Ascending aorta (tissue), 2 donors: ENCODE results near the gene LARP4. TPM values are rescaled to one million over a fixed set of nuclear protein-coding genes. Genes with fewer than 3 reads are reported as not detected.
"Not testable (repeated sequence)": the region's sequence is repeated elsewhere in the genome, so short reads cannot be mapped to it uniquely, and the experiment has no call there.

Experiments used
- DNase-seq, 2 donors: peaks; one replicate each; pipeline ENCODE4 v3.0.0-alpha.2; 2019; ENCODE audit warnings: low spot score in 2 of 2
- H3K27ac ChIP-seq, 2 donors: fragments of 200-600 bp; sonication (generic); one replicate each; pipeline ENCODE4 v1.5.1; 2016 to 2017; ENCODE audit warnings: mild to moderate bottlenecking in 1 of 2
- H3K27me3 ChIP-seq: fragments of 200-600 bp; sonication (generic); one replicate; pipeline ENCODE4 v1.5.1; 2017
- H3K36me3 ChIP-seq, 2 donors: fragments of 200-600 bp; sonication (generic); one replicate each; pipeline ENCODE4 v1.5.1; 2016
- H3K4me1 ChIP-seq, 2 donors: fragments of 200-600 bp; sonication (generic); one replicate each; pipeline ENCODE4 v1.5.1; 2016 to 2017; ENCODE audit warnings: mild to moderate bottlenecking in 1 of 2
- H3K4me3 ChIP-seq, 2 donors: fragments of 200-600 bp; sonication (generic); one replicate each; pipeline ENCODE4 v1.5.1; 2016 to 2017; ENCODE audit warnings: mild to moderate bottlenecking in 1 of 2
- H3K9me3 ChIP-seq, 2 donors: fragments of 200-600 bp; sonication (generic); one replicate each; pipeline ENCODE4 v1.5.1; 2016
- intact Hi-C: fragments of 100-400 bp; cut with DNase I; formaldehyde crosslinking; loops from one replicate; pipeline ENCODE4 v1.15.1; 2023
- total RNA-seq: library from RNA; depleted of rRNA; stranded (reverse); fragments of >200 nt; gene quantifications from one replicate; pipeline ENCODE4 v1.1.0, GENCODE V29; 2016
- TF ChIP-seq, protein P1 (sequence below), 3 experiments: fragments of 200-600 bp in 2 of 3; fragments of 450-650 bp in 1 of 3; sonication (generic) in 2 of 3; IDR thresholded peaks; one replicate each; pipeline ENCODE4 v1.5.1; 2016 to 2019; ENCODE audit warnings: antibody characterized with exemption in 3 of 3, mild to moderate bottlenecking in 1 of 3, moderate library complexity in 1 of 3

The LARP4 gene
- total RNA-seq, 1 donor from 2014 or later, result 45.7 TPM

DNA sequence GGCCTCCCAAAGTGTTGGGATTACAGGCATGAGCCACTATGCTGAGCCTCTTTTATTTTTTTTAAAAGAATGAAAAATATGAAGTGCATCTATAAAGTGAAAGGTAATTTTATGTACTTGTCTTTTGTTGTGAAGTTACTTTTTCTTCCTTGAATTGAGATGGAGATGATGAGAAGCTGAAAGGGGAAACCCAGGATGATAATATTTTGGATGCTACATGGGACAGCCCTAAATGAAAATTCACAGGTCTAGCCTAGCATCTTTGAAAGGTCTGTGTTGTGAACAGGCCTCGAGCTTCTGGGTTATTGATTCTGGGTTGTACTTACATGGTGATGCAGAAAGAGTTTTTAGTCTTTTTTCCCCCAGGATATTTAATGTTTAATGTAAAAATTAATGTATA, 118.7 kb downstream of the LARP4 start:
- intact Hi-C loops, result no loop called here
- no peak for DNase-seq
- H3K27me3 ChIP-seq, result no peaks in the 10 kb centered on the region
- TF ChIP-seq, protein P1, sequence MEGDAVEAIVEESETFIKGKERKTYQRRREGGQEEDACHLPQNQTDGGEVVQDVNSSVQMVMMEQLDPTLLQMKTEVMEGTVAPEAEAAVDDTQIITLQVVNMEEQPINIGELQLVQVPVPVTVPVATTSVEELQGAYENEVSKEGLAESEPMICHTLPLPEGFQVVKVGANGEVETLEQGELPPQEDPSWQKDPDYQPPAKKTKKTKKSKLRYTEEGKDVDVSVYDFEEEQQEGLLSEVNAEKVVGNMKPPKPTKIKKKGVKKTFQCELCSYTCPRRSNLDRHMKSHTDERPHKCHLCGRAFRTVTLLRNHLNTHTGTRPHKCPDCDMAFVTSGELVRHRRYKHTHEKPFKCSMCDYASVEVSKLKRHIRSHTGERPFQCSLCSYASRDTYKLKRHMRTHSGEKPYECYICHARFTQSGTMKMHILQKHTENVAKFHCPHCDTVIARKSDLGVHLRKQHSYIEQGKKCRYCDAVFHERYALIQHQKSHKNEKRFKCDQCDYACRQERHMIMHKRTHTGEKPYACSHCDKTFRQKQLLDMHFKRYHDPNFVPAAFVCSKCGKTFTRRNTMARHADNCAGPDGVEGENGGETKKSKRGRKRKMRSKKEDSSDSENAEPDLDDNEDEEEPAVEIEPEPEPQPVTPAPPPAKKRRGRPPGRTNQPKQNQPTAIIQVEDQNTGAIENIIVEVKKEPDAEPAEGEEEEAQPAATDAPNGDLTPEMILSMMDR (IDR thresholded peaks at IDR 0.05), result no peak
- H3K36me3 ChIP-seq, result no peaks in the 10 kb centered on the region
- no peak overlapping the region for H3K4me3 ChIP-seq
- no peak overlapping the region for H3K27ac ChIP-seq
- H3K4me1 ChIP-seq, result peaks cover 0 to 4% of the 10 kb centered on the region in 2 donors
- no peaks in the 10 kb centered on the region for H3K9me3 ChIP-seq

DNA sequence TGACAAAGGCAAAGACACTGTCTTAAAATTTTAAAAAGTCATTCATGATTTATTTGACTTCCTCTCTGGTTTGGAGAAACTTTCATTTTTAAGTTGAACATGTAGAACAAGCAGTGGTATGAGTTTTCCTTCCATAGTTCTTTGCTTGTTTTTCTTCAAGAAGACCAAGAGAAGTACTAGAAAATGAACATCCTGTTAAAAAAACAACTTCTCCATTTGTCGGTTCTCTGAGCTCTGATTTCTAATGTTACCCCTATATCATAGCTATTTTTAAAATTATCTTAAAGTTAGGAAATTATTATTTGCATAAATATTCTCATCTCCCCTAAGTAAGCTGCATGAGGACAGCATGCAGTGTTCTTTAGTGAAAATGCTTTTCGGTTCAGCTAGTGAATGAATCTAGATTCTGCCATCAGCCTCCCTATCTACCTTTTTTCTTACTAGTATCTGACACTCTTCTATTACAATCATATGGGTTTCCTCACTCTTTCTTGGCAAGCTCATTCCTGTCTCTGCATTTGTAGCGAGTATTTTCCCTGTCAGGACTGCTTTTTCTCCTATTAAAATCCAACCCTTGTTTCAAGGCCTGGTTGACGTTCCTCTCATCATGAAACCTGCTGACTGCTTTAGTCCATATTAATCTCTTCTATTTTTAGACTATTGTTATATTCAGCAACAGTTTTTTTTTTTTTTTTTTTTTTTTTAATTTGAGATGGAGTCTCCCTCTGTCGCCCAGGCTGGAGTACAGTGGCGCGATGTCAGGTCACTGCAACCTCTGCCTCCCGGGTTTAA, 119.9 kb downstream of the LARP4 start:
- Histone ChIP-seq H3K27me3 (no peaks in the 10 kb centered on the region), H3K27ac (peak overlapping the region; percentile 38 to 49), H3K9me3 (no peaks in the 10 kb centered on the region), H3K36me3 (no peaks in the 10 kb centered on the region), H3K4me3 (no peak overlapping the region), H3K4me1 (peaks cover 0 to 4% of the 10 kb centered on the region in 2 donors)
- intact Hi-C loops, result no loop called here
- TF ChIP-seq, protein P1 (IDR thresholded peaks at IDR 0.05), result no peak
- no peak for DNase-seq

DNA sequence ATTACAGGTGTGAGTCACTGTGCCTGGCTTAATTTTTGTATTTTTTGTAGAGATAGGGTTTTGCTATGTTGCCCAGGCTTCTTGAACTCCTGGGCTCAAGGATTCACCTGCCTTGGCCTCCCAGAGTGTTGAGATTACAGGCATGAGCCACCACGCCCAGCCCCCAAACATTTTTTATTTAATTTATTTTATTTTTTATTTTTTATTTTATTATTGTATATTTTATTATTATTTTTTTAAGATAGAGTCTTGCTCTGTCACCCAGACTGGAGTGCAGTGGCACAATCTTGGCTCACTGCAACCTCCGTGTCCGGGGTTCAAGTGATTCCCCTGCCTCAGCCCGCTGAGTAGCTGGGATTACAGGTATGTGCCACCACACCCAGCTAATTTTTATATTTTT, 121.1 kb downstream of the LARP4 start:
- intact Hi-C loops, H3K9me3 ChIP-seq, H3K27me3 ChIP-seq, H3K36me3 ChIP-seq, H3K27ac ChIP-seq, H3K4me3 ChIP-seq, DNase-seq, H3K4me1 ChIP-seq: not testable (repeated sequence)

DNA sequence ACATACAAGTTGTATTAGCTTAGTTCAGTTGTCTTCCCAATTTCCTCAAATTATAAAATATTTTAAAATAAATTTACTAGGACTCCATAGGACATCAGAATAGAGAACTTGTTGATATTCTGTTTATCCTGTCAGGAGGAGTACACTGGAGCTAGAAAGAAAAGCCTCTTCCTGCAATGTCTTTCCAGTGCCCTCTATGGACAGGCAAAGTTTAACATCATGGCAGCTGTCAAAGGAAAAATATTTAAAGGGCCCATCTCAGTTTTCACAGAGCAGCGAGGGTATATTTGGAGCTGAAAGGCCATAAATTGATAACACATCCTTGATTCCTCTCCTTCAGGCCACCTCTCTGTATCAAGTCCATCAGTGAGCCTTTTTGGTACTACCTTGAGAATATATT, 123.1 kb downstream of the LARP4 start:
- intact Hi-C loops, result no loop called here
- no peaks in the 10 kb centered on the region for H3K36me3 ChIP-seq
- no peaks in the 10 kb centered on the region for H3K9me3 ChIP-seq
- no peaks in the 10 kb centered on the region for H3K4me1 ChIP-seq
- no peaks in the 10 kb centered on the region for H3K27me3 ChIP-seq
- TF ChIP-seq, protein P1 (IDR thresholded peaks at IDR 0.05), result no peak
- H3K27ac ChIP-seq, result no peak overlapping the region
- no peak overlapping the region for H3K4me3 ChIP-seq
- DNase-seq, result no peak

DNA sequence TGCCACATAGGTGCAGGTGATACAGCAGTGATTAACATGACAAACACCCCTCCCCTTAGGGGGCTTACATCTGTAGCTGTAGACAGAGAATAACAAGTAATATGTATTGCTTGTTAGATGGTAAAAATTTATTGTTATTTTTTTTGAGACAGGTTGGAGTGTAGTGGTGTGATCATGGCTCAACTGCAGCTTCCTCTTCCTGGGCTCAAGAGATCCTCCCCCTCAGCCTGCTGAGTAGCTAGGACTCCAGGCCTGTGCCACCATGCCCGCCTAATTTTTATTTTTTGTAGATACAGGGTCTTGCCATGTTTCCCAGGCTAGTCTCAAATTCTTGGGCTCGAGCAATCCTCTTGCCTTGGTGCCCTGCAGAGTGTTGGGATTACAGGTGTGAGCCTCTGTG, 123.9 kb downstream of the LARP4 start:
- Histone ChIP-seq H3K27ac (no peak overlapping the region), H3K4me1 (no peaks in the 10 kb centered on the region), H3K4me3 (no peak overlapping the region), H3K36me3 (no peaks in the 10 kb centered on the region), H3K27me3 (no peaks in the 10 kb centered on the region), H3K9me3 (no peaks in the 10 kb centered on the region)
- TF ChIP-seq, protein P1 (IDR thresholded peaks at IDR 0.05), result no peak
- intact Hi-C loops, result no loop called here
- no peak for DNase-seq

DNA sequence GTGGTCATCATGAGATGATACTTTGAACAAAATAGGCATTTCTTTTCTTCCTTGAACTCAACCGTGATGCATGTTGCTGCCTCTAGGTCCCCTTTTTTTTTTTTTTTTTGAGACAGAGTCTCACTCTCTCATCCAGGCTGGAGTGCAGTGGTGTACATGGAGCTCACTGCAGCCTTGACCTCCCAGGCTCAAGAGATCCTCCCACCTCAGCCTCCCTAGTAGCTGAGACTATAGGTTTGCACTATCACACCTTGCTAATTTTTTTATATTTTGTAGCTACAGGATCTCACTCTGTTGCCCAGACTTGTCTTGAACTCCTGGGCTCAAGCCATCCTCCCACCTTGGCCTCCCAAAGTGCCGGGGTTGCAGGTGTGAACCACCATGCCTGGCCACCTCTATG, 124.7 kb downstream of the LARP4 start:
- no peak overlapping the region for H3K4me3 ChIP-seq
- no peak overlapping the region for H3K27ac ChIP-seq
- no peaks in the 10 kb centered on the region for H3K4me1 ChIP-seq
- DNase-seq, result no peak
- no peaks in the 10 kb centered on the region for H3K9me3 ChIP-seq
- H3K27me3 ChIP-seq, result no peaks in the 10 kb centered on the region
- TF ChIP-seq, protein P1 (IDR thresholded peaks at IDR 0.05), result no peak
- H3K36me3 ChIP-seq, result no peaks in the 10 kb centered on the region
- intact Hi-C loops, result no loop called here
